ENCODE results near the gene DLGAP1. TPM values are rescaled to one million over a fixed set of nuclear protein-coding genes. Genes with fewer than 3 reads are reported as not detected.

The DLGAP1 gene
- total and polyA plus RNA-seq, 2 of the 13 experiments (the other 11 are each of a cell fraction or from before 2014, with no cell fraction given): 0.01 TPM; not detected in 1

DNA sequence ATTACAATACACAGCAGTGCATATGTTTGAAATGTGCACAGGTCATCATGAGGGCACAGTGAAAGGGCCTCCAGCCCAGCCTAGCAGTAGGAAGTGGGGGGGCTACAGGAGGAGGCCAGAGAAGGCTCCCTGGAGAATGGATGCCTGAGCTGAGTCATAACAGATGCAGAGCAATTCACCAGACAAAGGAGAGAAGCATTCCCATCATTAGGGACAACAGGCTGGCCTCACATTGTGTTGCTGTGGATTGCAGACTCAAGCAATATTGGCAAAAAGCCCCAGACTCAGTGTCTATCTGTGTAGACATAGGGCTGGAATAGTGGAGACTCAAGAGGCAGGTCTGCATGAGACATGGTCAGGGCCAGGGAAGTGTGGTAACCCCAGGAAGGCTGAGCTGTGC, 329.9 kb downstream of the DLGAP1 start:
- DNase-seq (ENCODE audit: low spot score) (no peak), FAIRE-seq (no peak), ATAC-seq (no peak)
- no peaks in the 10 kb centered on the region for H3K36me3 ChIP-seq (replicated peaks in 1 of 2; ENCODE audit: control insufficient read depth in 1 of 2, insufficient read depth in 2 of 2, low read length in 2 of 2)
- ChIA-PET CTCF (ENCODE audit: low intra/inter-chr PET ratio, low total read pairs) (no interaction called here), POLR2A (no interaction called here)
- no peaks in the 10 kb centered on the region for H4K20me1 ChIP-seq (ENCODE audit: insufficient read depth, low read length)
- no peak overlapping the region for H3K4me3 ChIP-seq (replicated peaks in 1 of 3; ENCODE audit: insufficient read depth in 1 of 3, low read depth in 2 of 3, low read length in 3 of 3)
- intact Hi-C loops (cut with micrococcal nuclease; ENCODE audit: unreplicated experiment): no loop called here
- 0 out of 5 replicates have a peak, but pooled peaks cover 0 to 2% of the 10 kb centered on the region in 2 experiments for H3K27me3 ChIP-seq (ENCODE audit: control insufficient read depth in 1 of 2, insufficient read depth in 2 of 2, low read length in 2 of 2)
- no peak for TF ChIP-seq ZBTB40 (IDR thresholded peaks at IDR 0.05)
- TF ChIP-seq ZBTB40 (CRISPR knock-in tag; IDR thresholded peaks at IDR 0.05): no peak
- no peak for TF ChIP-seq ZNF773 (CRISPR knock-in tag; IDR thresholded peaks at IDR 0.05; ENCODE audit: borderline replicate concordance)
- TF ChIP-seq, protein P1, sequence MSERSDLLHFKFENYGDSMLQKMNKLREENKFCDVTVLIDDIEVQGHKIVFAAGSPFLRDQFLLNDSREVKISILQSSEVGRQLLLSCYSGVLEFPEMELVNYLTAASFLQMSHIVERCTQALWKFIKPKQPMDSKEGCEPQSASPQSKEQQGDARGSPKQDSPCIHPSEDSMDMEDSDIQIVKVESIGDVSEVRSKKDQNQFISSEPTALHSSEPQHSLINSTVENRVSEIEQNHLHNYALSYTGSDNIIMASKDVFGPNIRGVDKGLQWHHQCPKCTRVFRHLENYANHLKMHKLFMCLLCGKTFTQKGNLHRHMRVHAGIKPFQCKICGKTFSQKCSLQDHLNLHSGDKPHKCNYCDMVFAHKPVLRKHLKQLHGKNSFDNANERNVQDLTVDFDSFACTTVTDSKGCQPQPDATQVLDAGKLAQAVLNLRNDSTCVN (CRISPR knock-in tag; IDR thresholded peaks at IDR 0.05; ENCODE audit: borderline replicate concordance): no peak
- TF ChIP-seq, protein P2, sequence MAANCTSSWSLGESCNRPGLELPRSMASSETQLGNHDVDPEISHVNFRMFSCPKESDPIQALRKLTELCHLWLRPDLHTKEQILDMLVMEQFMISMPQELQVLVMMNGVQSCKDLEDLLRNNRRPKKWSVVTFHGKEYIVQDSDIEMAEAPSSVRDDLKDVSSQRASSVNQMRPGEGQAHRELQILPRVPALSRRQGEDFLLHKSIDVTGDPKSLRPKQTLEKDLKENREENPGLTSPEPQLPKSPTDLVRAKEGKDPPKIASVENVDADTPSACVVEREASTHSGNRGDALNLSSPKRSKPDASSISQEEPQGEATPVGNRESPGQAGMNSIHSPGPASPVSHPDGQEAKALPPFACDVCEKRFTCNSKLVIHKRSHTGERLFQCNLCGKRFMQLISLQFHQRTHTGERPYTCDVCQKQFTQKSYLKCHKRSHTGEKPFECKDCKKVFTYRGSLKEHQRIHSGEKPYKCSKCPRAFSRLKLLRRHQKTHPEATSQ (CRISPR knock-in tag; IDR thresholded peaks at IDR 0.05; ENCODE audit: borderline replicate concordance): no peak
- no peak for TF ChIP-seq ZNF557 (CRISPR knock-in tag; IDR thresholded peaks at IDR 0.05)
- TF ChIP-seq, protein P3, sequence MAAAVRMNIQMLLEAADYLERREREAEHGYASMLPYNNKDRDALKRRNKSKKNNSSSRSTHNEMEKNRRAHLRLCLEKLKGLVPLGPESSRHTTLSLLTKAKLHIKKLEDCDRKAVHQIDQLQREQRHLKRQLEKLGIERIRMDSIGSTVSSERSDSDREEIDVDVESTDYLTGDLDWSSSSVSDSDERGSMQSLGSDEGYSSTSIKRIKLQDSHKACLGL (CRISPR knock-in tag; IDR thresholded peaks at IDR 0.05): no peak
- no peak for TF ChIP-seq HNRNPL (IDR thresholded peaks at IDR 0.05; ENCODE audit: low read depth, low read length)
- no peak for TF ChIP-seq NCOR1 (IDR thresholded peaks at IDR 0.05; ENCODE audit: borderline replicate concordance, low read length)
- H3K9ac ChIP-seq (ENCODE audit: insufficient read depth, low read depth, low read length): no peak overlapping the region
- no peak overlapping the region for H3K4me2 ChIP-seq (ENCODE audit: low read depth, low read length)
- H3K27ac ChIP-seq (ENCODE audit: extremely low read length, insufficient read depth, low read length): no peak overlapping the region
- H3K9me3 ChIP-seq (ENCODE audit: low read length): no peaks in the 10 kb centered on the region
- H3K4me1 ChIP-seq (ENCODE audit: insufficient read depth, low read length): no peaks in the 10 kb centered on the region
- no peak overlapping the region for H2AFZ ChIP-seq (ENCODE audit: low read length)
- H3K79me2 ChIP-seq (ENCODE audit: insufficient read depth, low read length): no peaks in the 10 kb centered on the region
- in situ Hi-C loops (cut with HindIII; ENCODE audit: extremely low pct_ligation_motif_present, low pct_unique_long_range_greater_than_20kb): no loop called here
- no TSS peak for BruUV-seq (replicated peaks)

All from HepG2 (cell line).